GM18526 (cell line): ENCODE measurements around the gene C6orf15.

Experiments used
- POLR2A ChIP-seq: IDR thresholded peaks from 3 replicates; pipeline ENCODE4 v1.6.1; 2011; ENCODE audit not compliant: insufficient read length; ENCODE audit errors: extremely low read depth

Gene C6orf15

DNA sequence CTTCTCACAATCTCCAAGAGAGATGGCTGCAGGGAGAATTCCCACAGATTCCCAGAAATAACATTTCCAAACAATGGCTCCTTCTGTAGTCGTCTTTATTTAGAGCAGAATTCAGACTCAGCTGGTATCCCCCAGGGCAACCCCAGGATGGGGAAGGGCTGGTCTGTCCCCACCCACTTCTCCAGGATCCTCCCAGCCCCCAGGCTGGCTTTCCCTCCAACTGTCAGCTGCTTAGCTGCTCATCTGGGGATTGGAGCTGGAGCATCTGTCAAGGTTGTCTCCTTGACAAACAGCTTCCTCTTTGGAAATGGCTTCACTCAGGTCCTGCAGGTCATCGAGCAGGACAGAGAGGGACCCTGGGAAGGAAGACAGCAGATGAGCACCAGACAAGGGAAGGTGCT, 30.0 kb upstream of the C6orf15 start:
- no peak for TF ChIP-seq POLR2A

- TF ChIP-seq POLR2A, result no peak
These were observed 28.3 kb upstream of the C6orf15 start for GRCh38 chr6:31140643-31141042.

DNA sequence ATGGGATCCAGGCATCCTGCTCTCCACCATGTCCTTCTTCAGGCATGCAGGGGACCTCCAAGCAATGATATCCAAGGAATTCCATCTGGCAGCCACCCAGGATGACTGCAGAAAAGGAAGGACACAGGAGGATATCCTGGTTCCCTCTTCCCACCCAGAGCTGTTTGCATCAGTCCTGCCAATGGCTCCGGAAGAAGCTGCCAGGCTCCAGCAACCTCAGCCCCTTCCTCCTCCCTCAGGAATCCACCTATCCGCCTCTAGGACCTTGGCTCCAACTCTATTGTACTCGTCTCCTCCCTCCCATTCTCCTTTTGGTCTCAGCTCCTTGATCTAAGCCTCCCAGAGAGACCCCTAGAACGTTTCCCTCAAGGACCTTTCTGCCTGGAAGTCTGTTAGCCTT, 27.2 kb upstream of the C6orf15 start:
- TF ChIP-seq POLR2A, result no peak

GRCh38 chr6:31138982-31139381, 26.6 kb upstream of the C6orf15 start, which contains the start of gene PSORS1C2:
Gene PSORS1C2, minus strand, starts transcription at chr6:31139066. Its CDS starts 40 bp downstream, at chr6:31139026.
- no peak for TF ChIP-seq POLR2A

DNA sequence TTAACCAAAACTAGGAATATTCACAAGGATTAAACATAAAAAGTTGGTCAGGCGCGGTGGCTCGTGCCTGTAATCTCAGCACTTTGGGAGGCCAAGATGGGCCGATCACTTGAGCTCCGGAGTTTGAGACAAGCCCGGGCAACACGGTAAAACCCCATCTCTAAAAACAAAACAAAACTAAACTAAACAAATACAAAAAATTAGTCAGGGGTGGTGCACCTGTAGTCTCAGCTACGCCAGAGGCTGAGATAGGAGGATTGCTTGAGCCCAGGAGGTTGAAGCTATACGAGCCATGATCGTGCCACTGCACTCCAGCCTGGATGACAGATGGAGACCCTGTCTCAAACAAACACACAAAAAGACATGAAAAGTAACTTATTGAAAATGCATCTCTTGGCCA, 23.3 kb upstream of the C6orf15 start:
- no peak for TF ChIP-seq POLR2A

DNA sequence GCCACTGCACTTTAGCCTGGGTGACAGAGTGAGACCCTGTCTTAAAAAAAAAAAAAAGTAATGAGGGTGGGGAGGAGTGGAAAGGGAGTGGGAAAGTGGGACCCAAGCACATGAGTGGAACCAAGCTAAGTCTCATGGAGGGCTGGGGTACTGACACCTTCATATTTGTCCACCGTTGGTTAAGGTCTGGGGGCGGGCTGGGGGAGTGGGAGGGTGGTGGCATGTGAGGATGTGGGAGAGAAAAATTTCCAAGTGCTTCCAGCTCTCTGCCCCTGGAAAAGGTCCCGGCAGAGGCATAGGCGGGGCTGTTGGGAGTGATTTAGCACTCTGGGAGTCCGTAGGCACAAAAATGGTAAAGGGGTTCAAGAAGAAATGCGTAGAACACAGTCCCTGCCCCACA, 20.4 kb upstream of the C6orf15 start:
- no peak for TF ChIP-seq POLR2A

DNA sequence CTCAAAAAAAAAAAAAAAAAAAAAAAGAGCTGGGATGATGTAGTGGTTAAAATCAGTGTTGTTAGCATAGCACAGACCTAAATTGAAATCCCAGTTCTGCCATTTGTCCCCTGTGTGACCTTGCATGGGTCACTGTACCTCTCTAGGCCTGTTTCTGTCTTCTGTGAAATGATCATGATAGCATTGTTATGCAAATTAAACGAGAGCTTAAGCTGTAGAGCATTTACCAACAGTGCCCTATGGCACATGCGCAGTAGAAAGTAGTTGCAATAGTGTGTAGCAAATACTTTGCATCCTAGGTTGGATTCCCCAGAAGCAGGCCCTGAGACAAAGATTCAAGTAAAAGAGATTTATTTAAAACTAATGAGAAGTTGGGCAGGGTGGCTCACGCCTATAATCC, 19.2 kb upstream of the C6orf15 start:
- TF ChIP-seq POLR2A, result no peak

DNA sequence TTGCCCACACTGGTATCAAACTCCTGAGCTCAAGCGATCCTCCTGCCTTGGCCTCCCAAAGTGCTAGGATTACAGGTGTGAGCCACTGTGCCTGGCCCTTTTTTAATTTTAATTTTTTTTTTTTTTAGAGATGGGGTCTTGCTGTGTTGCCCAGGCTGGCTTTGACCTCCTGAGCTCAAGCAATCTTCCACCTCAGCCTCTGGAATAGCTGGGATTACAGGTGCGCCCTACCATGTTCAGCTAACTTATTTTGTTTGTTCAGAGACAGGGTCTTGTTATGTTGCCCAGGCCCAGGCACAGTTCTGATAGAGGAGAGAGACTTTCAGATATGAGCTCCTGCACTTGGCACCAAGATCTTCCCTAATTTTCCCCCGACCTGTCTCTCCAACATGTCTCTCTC, 18.4 kb upstream of the C6orf15 start:
- TF ChIP-seq POLR2A, result no peak

- no peak for TF ChIP-seq POLR2A
These were observed 16.8 kb upstream of the C6orf15 start for GRCh38 chr6:31129130-31129529.

- no peak for TF ChIP-seq POLR2A
These were observed 15.8 kb upstream of the C6orf15 start for GRCh38 chr6:31128093-31128676.

GRCh38 chr6:31126396-31127175, 14.2 kb upstream of the C6orf15 start:
- TF ChIP-seq POLR2A, result no peak

DNA sequence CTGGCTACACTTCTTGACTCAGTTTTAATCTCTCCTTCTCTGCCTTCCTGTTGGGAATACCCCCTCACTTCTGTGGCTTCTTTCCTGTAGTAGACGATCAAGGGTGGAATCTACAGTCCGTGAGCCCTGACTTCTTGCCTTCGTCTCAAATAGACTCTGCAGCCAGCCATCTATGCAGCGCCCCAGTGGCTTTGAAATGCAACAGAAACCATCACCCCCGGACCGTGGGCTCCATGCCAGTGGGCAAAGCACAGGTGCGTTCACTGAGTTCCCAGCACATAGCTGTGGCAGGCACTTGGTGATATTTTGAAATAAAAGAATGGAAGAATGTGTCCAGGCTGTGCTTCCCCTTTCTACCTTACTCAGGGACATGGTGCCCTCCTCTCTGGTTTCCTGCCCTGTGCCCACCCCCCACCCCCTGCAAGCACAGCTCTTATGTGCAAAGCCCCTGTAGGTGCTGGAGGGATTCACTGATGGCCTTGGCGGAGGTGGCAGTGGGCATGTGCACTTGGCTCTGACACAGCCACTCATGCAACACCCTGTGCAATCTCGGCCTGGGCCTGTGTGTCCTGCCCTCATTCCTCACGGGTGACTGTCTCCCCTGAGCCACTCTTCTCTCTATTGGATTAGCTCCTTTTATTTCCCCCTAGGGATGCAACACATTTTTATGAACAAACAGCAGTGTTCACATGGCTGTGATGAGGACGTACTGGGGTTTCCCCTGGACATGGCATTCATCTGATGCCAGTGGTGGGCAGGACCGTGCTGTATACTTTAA, 13.4 kb upstream of the C6orf15 start:
- TF ChIP-seq POLR2A, result no peak

DNA sequence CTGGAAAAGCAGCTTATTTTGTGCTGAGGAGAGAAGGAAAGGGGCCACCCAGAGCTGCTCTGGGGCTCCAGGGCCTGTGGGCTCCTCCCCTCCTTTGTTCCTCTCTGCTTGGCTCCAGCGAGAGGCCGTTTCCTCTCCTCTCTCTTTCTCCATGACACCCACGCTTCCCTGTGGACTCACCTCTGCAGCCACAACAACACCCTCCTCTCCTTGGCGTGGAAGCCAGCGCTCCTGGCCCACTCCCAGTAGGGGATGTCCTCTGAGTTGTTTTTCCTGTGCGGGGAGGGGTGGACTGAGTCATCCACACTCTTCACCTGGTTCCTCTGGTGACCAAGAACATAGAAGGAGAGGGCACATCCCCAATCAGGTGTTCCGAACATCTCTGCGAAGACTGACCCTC, 12.8 kb upstream of the C6orf15 start:
- TF ChIP-seq POLR2A, result no peak

- TF ChIP-seq POLR2A, result no peak
These were observed 10.7 kb upstream of the C6orf15 start for GRCh38 chr6:31122791-31123706.
